Colonic mucosa (tissue), 4 donors: Measurements from ENCODE around the gene FYB1. TPM values are rescaled to one million over a fixed set of nuclear protein-coding genes. Genes with fewer than 3 reads are reported as not detected.
A peak's percentile ranks its signal among the peaks of the same experiment; 100 is the strongest.

Experiments used
- DNase-seq: peaks from one replicate; pipeline ENCODE4 v3.0.0-alpha.2; 2020
- H3K27ac ChIP-seq: fragments of 200-600 bp; one replicate; pipeline ENCODE4 v1.8.0; 2021
- H3K27me3 ChIP-seq: fragments of 200-600 bp; one replicate; pipeline ENCODE4 v1.8.0; 2021
- H3K36me3 ChIP-seq: fragments of 200-600 bp; one replicate; pipeline ENCODE4 v1.8.0; 2021
- H3K4me1 ChIP-seq: fragments of 200-600 bp; one replicate; pipeline ENCODE4 v1.8.0; 2021; ENCODE audit warnings: mild to moderate bottlenecking
- H3K4me3 ChIP-seq: fragments of 200-600 bp; one replicate; pipeline ENCODE4 v1.8.0; 2021
- H3K9ac ChIP-seq, 2 donors: one replicate each; pipeline ENCODE4 v1.7.0; 2013; ENCODE audit warnings: control low read depth in 2 of 2, low read depth in 2 of 2, low read length in 2 of 2
- H3K9me3 ChIP-seq: fragments of 200-600 bp; one replicate; pipeline ENCODE4 v1.8.0; 2021
- intact Hi-C: fragments of 100-400 bp; cut with DNase I; formaldehyde crosslinking; loops from one replicate; pipeline ENCODE4 v1.14.1; 2022
- total RNA-seq, 2 donors: library from RNA; stranded (reverse); fragmentation: NEBNext Ultra II Directional in 1 of 2; extraction: Animal tissue kit (Norgen Biotek cat#: 25700) in 1 of 2; gene quantifications; one replicate each; pipeline ENCODE4 v1.2.1, GENCODE V29; 2021
- TF ChIP-seq, protein P1 (sequence below): fragments of 200-600 bp; IDR thresholded peaks from one replicate; pipeline ENCODE4 v1.8.0; 2022; ENCODE audit warnings: antibody characterized with exemption, mild to moderate bottlenecking
- donor health status: healthy.
- donor health status: DM: no; HTN: no; CAD: no.
- donor health status: DM: no; HTN: no; CAD: no.

FYB1 gene
- total RNA-seq, 2 donors from 2014 or later, result 6.1 to 8.6 TPM

DNA sequence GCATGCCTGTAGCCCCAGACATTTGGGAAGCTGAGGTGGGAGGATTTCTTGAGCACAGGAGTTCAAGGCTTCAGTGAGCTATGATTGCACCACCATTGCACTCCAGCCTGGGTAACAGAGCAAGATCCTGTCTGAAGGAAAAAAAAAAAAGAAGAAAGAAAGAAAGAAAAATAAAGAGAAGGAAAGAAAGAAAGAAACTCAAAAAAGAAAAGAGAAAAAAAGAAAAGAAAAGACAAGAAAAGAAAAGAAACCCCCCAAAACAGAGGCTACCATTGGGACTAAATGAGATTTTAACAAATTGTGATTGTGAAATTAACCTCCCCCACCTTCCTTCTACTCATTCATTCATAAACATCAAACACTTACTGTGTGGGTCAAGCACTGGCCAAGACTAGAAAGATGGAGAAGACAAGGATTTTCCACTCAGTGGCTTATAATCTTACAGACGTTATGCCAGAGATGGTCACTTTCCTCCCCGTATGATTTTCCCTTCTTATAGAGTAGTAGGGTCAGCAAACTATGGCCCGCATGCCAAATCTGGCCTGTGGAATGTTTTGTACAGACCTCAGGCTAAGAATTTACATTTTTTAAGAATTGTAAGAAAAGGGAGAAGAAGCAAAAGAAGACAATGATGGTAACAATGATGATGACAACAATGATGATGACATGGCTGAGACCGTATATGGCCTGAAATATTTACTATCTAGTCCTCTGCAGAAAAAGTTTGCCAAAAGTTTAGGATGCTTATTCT is 1.1 kb upstream of the FYB1 start:
- intact Hi-C loops, result no loop called here
- H3K4me3 ChIP-seq, result no peak overlapping the region
- no peak overlapping the region for H3K9ac ChIP-seq
- TF ChIP-seq, protein P1, sequence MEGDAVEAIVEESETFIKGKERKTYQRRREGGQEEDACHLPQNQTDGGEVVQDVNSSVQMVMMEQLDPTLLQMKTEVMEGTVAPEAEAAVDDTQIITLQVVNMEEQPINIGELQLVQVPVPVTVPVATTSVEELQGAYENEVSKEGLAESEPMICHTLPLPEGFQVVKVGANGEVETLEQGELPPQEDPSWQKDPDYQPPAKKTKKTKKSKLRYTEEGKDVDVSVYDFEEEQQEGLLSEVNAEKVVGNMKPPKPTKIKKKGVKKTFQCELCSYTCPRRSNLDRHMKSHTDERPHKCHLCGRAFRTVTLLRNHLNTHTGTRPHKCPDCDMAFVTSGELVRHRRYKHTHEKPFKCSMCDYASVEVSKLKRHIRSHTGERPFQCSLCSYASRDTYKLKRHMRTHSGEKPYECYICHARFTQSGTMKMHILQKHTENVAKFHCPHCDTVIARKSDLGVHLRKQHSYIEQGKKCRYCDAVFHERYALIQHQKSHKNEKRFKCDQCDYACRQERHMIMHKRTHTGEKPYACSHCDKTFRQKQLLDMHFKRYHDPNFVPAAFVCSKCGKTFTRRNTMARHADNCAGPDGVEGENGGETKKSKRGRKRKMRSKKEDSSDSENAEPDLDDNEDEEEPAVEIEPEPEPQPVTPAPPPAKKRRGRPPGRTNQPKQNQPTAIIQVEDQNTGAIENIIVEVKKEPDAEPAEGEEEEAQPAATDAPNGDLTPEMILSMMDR, result no peak
- no peaks in the 10 kb centered on the region for H3K27me3 ChIP-seq
- H3K4me1 ChIP-seq, result peaks cover 10% of the 10 kb centered on the region
- no peak overlapping the region for H3K27ac ChIP-seq
- no peaks in the 10 kb centered on the region for H3K9me3 ChIP-seq
- no peak for DNase-seq
- no peaks in the 10 kb centered on the region for H3K36me3 ChIP-seq

DNA sequence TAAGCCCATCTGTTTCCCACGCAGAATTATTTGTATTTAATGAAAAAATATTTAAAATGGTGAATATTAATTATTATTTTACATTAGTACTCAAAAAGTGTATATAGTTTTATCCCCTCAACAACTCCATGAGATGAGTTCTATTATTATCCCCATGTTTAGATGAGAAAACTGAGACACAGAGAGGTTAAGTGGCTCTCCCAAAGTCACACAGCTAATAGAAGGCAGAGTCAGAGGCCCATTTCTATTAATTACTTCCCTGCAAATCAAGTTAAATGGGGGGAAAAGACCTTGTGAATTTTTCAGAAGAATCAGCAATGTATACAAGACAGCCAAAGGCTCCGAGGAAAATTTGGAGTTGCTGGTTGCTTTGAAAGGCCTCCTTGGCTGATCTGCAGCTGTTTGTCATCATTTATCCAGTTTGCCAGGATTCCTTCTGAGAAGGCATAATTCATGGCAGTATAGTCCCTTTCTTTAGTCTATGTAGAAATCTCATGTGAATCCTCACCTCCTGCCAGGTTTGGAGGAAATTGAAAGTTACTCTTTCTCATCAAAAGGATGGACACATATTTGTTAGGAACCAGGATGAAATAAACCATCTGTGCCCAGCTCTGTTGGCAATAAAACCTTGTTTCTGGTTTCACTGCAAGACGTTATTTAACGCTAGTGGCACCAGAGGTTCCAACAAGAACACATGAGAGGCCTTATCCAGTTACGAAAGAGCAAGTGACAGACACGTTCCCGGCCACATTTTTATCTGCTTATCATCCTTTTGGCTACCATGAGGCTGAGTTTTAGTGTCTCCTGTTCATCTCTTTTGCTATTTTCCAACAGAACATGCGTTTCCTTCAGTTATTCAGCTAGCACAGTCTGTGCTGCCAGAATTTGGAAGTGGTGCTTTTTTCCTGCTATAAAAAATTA is 621 bp downstream of the FYB1 start:
- no peaks in the 10 kb centered on the region for H3K9me3 ChIP-seq
- intact Hi-C loops, result loop anchor here (2.0 to 5.0 kb wide), 4 partner anchors 64 to 349 kb away; no protein-coding TSS in a partner anchor
- peak overlapping the region; percentile 38 for H3K27ac ChIP-seq
- no peaks in the 10 kb centered on the region for H3K27me3 ChIP-seq
- no peaks in the 10 kb centered on the region for H3K4me1 ChIP-seq
- TF ChIP-seq, protein P1, result no peak
- H3K9ac ChIP-seq, result no peak overlapping the region
- no peaks in the 10 kb centered on the region for H3K36me3 ChIP-seq
- H3K4me3 ChIP-seq, result no peak overlapping the region
- no peak for DNase-seq

DNA sequence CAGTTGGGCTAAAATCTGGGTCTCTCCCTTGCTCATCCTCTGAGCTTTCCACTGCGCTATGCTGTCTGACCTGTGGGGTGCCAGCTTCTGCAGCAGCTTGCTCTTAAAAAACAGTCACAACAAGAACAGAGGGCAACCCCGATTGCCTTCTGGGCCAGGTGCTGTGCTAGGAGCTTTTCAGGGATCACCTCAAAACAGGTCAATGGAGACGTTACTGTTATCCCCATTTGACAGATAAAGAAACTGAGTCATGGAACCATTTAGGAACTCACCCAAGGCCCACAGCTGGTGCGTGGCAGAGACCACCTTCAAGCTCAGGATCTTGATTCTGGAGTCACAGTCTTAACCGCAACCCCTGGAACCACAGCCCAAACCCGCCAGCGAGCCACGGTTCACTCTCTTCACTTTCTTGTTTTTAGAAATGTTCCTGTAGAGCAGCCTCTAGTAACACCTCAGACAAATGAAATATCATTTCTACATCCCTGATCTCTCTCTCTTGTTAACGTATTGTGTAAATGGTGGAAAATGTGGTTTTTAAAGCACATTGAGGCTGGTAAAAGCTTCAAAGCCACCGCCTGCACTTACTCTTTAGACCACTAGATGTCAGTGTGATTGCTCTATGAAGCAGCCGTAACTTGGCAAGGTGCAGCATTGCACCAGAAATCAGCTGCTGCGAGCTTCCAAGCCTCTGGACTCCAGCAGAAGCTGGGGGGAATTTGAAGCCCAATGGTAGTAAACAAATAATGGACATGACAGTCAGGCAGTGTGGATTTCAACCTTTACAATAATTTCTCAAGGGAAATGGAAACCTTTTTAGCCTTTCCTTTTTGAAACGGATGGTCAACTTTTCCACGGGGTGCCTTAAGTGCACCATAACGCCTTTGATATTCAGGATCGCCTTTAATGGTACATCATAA is 1.7 kb downstream of the FYB1 start:
- H3K27me3 ChIP-seq, result no peaks in the 10 kb centered on the region
- intact Hi-C loops, result loop anchor here (2.0 to 5.0 kb wide), 4 partner anchors 65 to 350 kb away; no protein-coding TSS in a partner anchor
- DNase-seq, result peak; percentile 78

DNA sequence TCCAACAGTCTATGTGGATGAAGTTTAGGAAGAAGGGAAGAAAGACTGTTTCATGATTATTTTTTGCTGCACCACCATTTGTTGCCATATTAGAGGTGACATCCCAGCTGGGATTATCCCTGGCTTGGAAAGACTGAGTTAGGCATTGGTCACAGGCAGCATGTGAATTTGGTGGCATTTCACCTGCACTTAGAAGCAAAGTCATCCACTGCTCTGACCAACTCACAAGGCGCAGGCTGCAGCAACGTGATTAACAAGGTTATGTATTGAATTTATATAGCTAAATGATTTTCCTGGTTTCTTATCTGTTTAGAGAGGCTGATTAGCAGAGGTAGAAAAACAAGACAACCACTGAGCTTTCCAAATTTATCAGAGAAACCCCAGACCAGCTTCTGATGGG is 2.7 kb downstream of the FYB1 start:
- no peak for DNase-seq
- no peaks in the 10 kb centered on the region for H3K27me3 ChIP-seq
- H3K36me3 ChIP-seq, result no peaks in the 10 kb centered on the region
- intact Hi-C loops, result loop anchor here (5.0 kb wide), 2 partner anchors 156 to 351 kb away; no protein-coding TSS in a partner anchor
- TF ChIP-seq, protein P1, result no peak
- H3K4me3 ChIP-seq, result no peak overlapping the region
- no peak overlapping the region for H3K9ac ChIP-seq
- peak overlapping the region; percentile 17 for H3K27ac ChIP-seq
- no peaks in the 10 kb centered on the region for H3K9me3 ChIP-seq
- H3K4me1 ChIP-seq, result no peaks in the 10 kb centered on the region

More for the DNA sequence above, 1.7 kb downstream of the FYB1 start:
- Histone ChIP-seq H3K4me1 (no peaks in the 10 kb centered on the region), H3K36me3 (no peaks in the 10 kb centered on the region), H3K4me3 (peak overlapping the region; percentile 9), H3K9ac (peak overlapping the region in 1 of 2 donors; percentile 41), H3K9me3 (no peaks in the 10 kb centered on the region), H3K27ac (peak overlapping the region; percentile 27)
- TF ChIP-seq, protein P1, result peak; percentile 97
